A549 treated with CORT108297 at 1 μM for 4 hours (cell line): ENCODE measurements around the gene TRIM75. TPM values are rescaled to one million over a fixed set of nuclear protein-coding genes. Genes with fewer than 3 reads are reported as not detected.

Experiments
- total RNA-seq: library from RNA; stranded (reverse); fragments of 200-300 nt; extraction: Qiagen RNA extraction; gene quantifications from 5 replicates; pipeline ENCODE4 v1.2.3, GENCODE V29; 2022

Gene TRIM75
- not detected in 5 replicates for total RNA-seq

DNA sequence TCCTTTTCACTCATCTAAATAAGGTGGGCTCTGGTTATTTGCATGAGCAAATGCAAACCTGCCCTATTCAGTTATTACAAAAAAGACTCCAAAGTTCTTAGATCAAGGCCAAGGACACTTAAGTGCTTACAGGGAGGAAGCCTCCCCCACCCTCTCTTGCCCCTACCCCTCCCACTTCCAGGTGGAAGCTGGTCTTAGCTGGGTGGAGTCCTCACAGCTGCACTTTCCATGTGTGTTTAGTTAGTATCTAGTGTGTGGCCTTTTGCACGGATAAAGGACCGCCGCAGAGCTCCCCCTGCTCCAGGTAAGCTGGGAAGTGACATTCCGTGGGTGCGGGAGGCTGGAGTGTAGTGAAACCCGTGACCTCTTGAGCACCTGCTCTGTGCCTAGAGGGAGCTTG, at the start of gene TRIM75:
TSS of gene TRIM75 (plus strand) at position 222 of the 400 bp plus-strand sequence. CDS start 5,282 bp downstream, outside the sequence.

GRCh38 chr4:165031436-165032211, 22.0 kb upstream of the TRIM75 start, which contains the start of gene TRIM60:
Gene TRIM60 (plus strand): TSS chr4:165031999. CDS start chr4:165040073, 8,074 bp downstream.

Other genes with a start within 250 kb of the TRIM75 start
- not detected in 5 replicates for gene APELA, start 176.7 kb upstream of the TRIM75 start, total RNA-seq
- gene TRIM61, start 76.2 kb upstream of the TRIM75 start, total RNA-seq: not detected in 5 replicates
- not detected in 5 replicates for gene TRIM60, start 21.9 kb upstream of the TRIM75 start, total RNA-seq
- 6.9 to 8.0 TPM (median 7.4 TPM) in 5 replicates for gene TMEM192, start 59.0 kb downstream of the TRIM75 start, total RNA-seq
- 10.6 to 13.8 TPM (median 12.7 TPM) in 5 replicates for gene KLHL2, start 153.7 kb downstream of the TRIM75 start, total RNA-seq